GM19324 (cell line): ENCODE measurements around the gene EIF5B.

Experiments used
- ATAC-seq: cut with Tn5 transposase; IDR thresholded peaks from one replicate; pipeline ENCODE4 v1.9.1; 2021; ENCODE audit warnings: mild to moderate bottlenecking, moderate library complexity; ENCODE audit not compliant: unreplicated experiment, low FRiP score

Gene EIF5B

DNA sequence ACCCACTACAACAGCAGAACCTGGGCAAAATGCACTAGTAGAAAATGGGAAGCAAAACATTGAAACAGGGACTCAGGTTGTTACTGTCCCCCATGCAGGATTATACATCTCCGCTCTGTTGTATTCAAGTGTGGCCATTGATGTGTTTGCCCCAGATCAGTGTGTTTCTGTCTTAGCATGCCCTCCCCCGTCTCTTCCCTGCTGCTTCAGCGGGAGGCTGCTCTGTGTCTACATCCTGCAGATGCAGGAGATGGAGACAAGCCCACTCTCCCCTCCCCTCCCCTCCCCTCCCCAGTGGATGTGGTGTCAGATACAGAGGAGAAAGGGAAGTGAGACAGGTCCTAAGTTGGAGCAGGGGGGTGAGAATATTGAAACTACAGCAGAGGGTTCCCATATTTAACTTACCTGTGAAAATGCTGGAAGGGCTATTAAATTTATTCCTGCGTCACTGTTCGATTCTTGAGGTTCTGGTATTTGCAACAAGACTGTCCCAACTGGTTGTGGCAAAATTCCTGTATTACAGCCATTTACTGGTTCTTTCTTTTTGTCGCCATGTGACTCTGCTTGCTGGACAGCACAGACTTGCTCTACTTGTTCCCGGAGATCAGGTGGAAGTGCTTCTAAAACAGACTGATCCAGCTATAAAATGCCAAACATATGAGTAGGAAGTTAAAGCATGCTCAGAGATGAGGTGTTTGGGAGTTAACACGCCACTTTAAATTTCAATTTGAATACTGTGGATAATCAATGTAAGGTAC, 67.0 kb downstream of the EIF5B start:
- ATAC-seq, result no peak

DNA sequence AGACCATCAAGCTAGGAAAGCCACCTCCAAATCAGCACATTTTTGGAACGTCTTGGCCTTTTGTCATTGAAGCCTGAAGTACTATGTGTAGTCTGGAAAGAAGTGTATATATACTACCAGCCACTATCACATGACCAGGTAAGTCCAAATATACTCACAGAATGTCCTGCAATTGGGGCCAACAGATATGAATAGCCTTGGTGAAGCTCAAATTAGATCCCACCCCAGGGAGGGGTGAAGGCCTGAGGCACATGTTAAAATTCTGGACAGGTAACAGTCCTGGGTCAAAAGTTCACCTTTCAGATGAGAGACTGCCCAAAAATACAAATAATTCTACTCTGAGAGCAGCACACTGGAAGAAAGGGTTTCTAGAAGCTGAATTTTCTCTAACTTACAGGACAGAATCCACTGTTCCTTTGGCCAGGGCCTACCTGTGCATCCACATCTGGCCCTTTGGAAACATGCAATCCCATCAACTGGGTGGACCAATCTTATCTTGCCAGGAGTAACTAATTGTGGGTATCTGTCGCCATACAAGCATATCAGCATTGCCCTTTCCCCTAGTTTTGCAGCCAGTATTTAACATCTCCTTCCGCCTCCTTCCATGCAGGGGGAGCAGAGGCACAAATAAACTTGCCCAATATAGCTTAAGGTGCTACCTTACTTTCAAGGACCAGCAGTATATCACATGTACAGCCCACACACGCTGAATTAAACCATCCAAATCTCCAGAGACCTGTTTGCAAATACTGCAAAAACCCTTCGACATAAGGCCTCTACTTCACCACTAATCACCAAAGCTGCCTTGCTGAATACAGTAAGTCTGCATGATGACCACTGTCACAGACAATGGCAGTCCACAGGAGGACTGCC, 67.8 kb downstream of the EIF5B start:
- no peak for ATAC-seq

DNA sequence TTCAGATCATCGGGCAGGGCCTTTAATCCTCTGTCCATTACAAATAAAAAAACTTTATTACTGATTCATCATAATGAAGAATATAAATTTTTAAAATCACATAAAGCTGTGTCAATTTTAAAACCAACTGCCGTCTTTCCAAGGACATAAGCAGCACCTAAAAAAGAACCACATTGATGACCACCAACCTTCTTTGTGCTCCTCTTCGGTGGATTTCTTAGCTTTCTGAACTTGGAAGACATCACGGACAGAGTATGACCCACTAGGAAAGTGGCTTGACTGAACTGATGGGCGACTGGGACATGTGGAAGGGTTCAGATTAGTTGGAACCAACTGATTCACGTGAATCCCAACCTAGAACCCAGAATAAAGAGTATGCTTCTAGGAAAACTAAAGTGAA, 68.9 kb downstream of the EIF5B start:
- ATAC-seq, result no peak

- no peak for ATAC-seq
These were observed 73.1 kb downstream of the EIF5B start for GRCh38 chr2:99410276-99410675.

DNA sequence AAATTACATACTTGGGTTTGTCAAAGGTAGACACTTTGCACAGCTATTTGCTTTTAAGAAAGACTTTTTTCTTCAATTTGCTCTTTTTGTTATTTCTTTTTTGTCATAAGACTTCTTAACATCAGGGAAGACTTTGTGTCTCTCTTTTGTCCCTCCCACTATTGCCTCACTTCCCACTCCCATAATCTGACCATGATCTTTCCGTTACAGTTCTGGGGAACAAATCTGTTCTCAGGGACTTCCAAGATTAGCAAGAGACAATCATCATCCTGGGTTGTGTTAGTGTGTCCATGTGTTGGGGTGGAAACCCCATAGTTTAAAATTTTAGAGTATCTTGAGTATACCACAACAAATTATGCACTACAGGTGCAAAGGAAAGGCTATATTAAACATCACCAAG, 77.4 kb downstream of the EIF5B start:
- no peak for ATAC-seq

DNA sequence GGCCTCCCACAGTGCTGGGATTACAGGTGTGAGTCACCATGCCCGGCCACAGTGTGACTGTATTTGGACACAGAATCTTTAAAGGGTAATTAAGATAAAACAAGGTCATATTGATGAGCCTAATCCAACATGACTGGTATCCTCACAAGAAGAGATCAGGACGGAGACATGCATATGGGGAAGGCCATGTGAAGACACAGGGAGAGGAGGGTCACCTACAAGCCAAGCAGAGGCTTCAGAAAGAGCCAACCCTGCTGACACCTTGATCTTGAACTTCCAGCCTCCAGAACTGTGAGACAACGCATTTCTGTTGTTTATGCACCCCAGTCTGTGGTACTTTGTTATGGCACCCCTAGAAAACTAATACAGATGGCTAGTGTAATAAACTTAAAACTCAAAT, 80.2 kb downstream of the EIF5B start:
- ATAC-seq, result no peak

GRCh38 chr2:99420031-99420430, 82.8 kb downstream of the EIF5B start:
- no peak for ATAC-seq

- no peak for ATAC-seq
These were observed 83.6 kb downstream of the EIF5B start for GRCh38 chr2:99420751-99421299.

GRCh38 chr2:99421469-99421868, 84.3 kb downstream of the EIF5B start:
- ATAC-seq, result no peak

GRCh38 chr2:99422599-99422998, 85.4 kb downstream of the EIF5B start:
- no peak for ATAC-seq

- no peak for ATAC-seq
These were observed 87.2 kb downstream of the EIF5B start for GRCh38 chr2:99424371-99424770.

DNA sequence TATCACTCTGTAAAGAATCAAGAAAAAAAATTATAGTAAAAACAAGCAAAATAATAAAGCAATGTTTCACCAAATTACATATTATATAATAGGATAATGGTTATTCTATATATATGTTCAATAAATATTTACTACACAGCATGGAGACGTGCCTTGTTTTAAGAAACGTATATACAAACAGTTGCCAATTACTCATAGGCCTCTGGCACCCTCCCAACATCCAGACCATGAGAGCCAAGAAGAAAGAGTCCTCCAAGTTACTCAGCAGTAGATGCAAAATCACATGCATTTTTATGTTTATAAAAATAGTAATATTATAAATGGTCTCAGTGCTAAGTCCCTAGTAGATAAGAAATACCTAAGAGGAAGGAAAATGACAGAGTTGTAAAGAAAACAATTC, 87.8 kb downstream of the EIF5B start:
- ATAC-seq, result no peak

- no peak for ATAC-seq
These were observed 93.6 kb downstream of the EIF5B start for GRCh38 chr2:99430614-99431291.

GRCh38 chr2:99431587-99432275, 94.5 kb downstream of the EIF5B start:
- ATAC-seq, result no peak

GRCh38 chr2:99433340-99433739, 96.2 kb downstream of the EIF5B start:
- ATAC-seq, result no peak

DNA sequence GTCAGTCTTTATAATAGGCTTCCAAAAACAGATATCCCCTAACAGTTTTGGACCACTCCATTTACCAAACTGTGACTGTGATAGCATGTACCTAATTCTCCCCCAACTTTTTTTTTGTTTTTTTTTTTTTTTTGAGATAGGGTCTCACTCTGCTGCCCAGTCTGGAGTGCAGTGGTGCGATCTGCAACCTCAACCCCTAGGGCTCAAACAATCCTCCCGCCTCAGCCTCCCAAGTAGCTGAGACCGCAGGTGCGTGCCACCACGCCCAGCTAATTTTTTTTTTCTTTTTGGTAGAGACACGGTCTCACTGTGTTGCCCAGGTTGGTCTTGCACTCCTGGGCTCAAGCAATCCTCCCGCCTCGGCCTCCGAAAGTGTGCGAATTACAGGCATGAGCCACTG, 99.7 kb downstream of the EIF5B start:
- no peak for ATAC-seq

GRCh38 chr2:99439971-99440505, 102.8 kb downstream of the EIF5B start:
- ATAC-seq, result no peak

GRCh38 chr2:99442837-99443236, 105.6 kb downstream of the EIF5B start:
- no peak for ATAC-seq

GRCh38 chr2:99444222-99444621, 107.0 kb downstream of the EIF5B start:
- ATAC-seq, result peak; percentile 81

GRCh38 chr2:99445065-99445464, 107.9 kb downstream of the EIF5B start:
- ATAC-seq, result no peak
